ENCODE measurements around the gene CLPSL1.
"Not testable (repeated sequence)": the region's sequence is repeated elsewhere in the genome, so short reads cannot be mapped to it uniquely, and the experiment has no call there.

CLPSL1 gene

GRCh38 chr6:35780719-35781118 lies at the start of gene CLPSL1:
TSS of gene CLPSL1 (plus strand) at chr6:35781019. CDS start at chr6:35781111, 92 bp downstream.
- no peak for FAIRE-seq
- no peak for DNase-seq (ENCODE audit: extremely low spot score, insufficient read length, low read depth)

- FAIRE-seq (peak; percentile 83), DNase-seq (ENCODE audit: extremely low spot score, insufficient read length, low read depth) (peak; percentile 75)
These were observed 49.4 kb upstream of the CLPSL1 start for GRCh38 chr6:35731414-35731735.

- peak; percentile 83 for DNase-seq (ENCODE audit: extremely low spot score, insufficient read length, low read depth)
These were observed 48.9 kb upstream of the CLPSL1 start for GRCh38 chr6:35731736-35732532.

GRCh38 chr6:35733633-35734032 lies 47.2 kb upstream of the CLPSL1 start:
- no peak for DNase-seq (ENCODE audit: extremely low spot score, insufficient read length, low read depth)

More at GRCh38 chr6:35731736-35732532, 48.9 kb upstream of the CLPSL1 start:
- peak; percentile 75 for FAIRE-seq

GRCh38 chr6:35734319-35734718 lies 46.5 kb upstream of the CLPSL1 start:
- FAIRE-seq, result not testable (repeated sequence)

More at GRCh38 chr6:35733633-35734032, 47.2 kb upstream of the CLPSL1 start:
- no peak for FAIRE-seq

GRCh38 chr6:35735452-35735851 lies 45.4 kb upstream of the CLPSL1 start:
- DNase-seq (ENCODE audit: extremely low spot score, insufficient read length, low read depth) (no peak), FAIRE-seq (no peak)

More at GRCh38 chr6:35734319-35734718, 46.5 kb upstream of the CLPSL1 start:
- DNase-seq (ENCODE audit: extremely low spot score, insufficient read length, low read depth), result not testable (repeated sequence)

- FAIRE-seq (peak; percentile 72), DNase-seq (ENCODE audit: extremely low spot score, insufficient read length, low read depth) (no peak)
These were observed 44.4 kb upstream of the CLPSL1 start for GRCh38 chr6:35736253-35736894.

GRCh38 chr6:35736982-35737412 lies 43.8 kb upstream of the CLPSL1 start, which contains the start of gene ARMC12:
TSS of gene ARMC12 (plus strand) at chr6:35737032. CDS start at chr6:35737109, 77 bp downstream.
- DNase-seq (ENCODE audit: extremely low spot score, insufficient read length, low read depth) (no peak), FAIRE-seq (no peak)

GRCh38 chr6:35737413-35738211 lies 43.2 kb upstream of the CLPSL1 start:
- FAIRE-seq (peak; percentile 77), DNase-seq (ENCODE audit: extremely low spot score, insufficient read length, low read depth) (no peak)

GRCh38 chr6:35739645-35740524 lies 40.9 kb upstream of the CLPSL1 start:
- no peak for DNase-seq (ENCODE audit: extremely low spot score, insufficient read length, low read depth)
- FAIRE-seq, result no peak

- FAIRE-seq, result no peak
- no peak for DNase-seq (ENCODE audit: extremely low spot score, insufficient read length, low read depth)
These were observed 38.0 kb upstream of the CLPSL1 start for GRCh38 chr6:35742842-35743241.

- DNase-seq (ENCODE audit: extremely low spot score, insufficient read length, low read depth) (no peak), FAIRE-seq (no peak)
These were observed 35.3 kb upstream of the CLPSL1 start for GRCh38 chr6:35745509-35745908.

- no peak for DNase-seq (ENCODE audit: extremely low spot score, insufficient read length, low read depth)
- no peak for FAIRE-seq
These were observed 34.3 kb upstream of the CLPSL1 start for GRCh38 chr6:35746516-35746915.

GRCh38 chr6:35747877-35748276 lies 32.9 kb upstream of the CLPSL1 start:
- DNase-seq (ENCODE audit: extremely low spot score, insufficient read length, low read depth) (no peak), FAIRE-seq (no peak)

GRCh38 chr6:35750557-35750956 lies 30.3 kb upstream of the CLPSL1 start:
- FAIRE-seq (no peak), DNase-seq (ENCODE audit: extremely low spot score, insufficient read length, low read depth) (no peak)

- FAIRE-seq (no peak), DNase-seq (ENCODE audit: extremely low spot score, insufficient read length, low read depth) (no peak)
These were observed 29.2 kb upstream of the CLPSL1 start for GRCh38 chr6:35751594-35751993.

- DNase-seq (ENCODE audit: extremely low spot score, insufficient read length, low read depth) (no peak), FAIRE-seq (no peak)
These were observed 28.5 kb upstream of the CLPSL1 start for GRCh38 chr6:35752330-35752729.

- no peak for DNase-seq (ENCODE audit: extremely low spot score, insufficient read length, low read depth)
- FAIRE-seq, result no peak
These were observed 26.2 kb upstream of the CLPSL1 start for GRCh38 chr6:35754452-35755277.

Data from GM18507 (cell line).